ENCODE measurements around the gene ZNF292.
"Not testable (repeated sequence)": the region's sequence is repeated elsewhere in the genome, so short reads cannot be mapped to it uniquely, and the experiment has no call there.

The ZNF292 gene

DNA sequence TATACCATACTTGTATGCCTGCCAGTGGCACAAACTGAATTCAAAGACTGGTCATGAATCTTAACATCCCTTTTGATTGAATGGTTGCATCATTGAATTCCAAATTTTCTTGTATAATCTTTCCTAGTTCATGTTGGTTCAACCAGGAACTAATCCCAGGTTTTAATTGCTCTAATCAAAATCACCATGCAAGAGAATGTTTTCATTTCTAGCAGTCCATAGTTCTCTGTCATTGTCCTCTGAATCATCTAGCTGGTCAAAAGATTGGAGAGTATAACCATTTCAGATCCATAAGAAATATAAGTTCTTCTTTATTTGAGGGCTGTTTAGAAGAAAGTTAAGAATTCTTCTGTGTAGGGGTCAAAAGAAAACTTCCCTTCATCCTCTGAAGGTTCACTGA is 57.2 kb downstream of the ZNF292 start:
- DNase-seq = no peak

GRCh38 chr6:87213364-87213763 is 58.0 kb downstream of the ZNF292 start:
- DNase-seq = no peak

- no peak for DNase-seq
These were observed 59.5 kb downstream of the ZNF292 start for GRCh38 chr6:87214831-87215230.

GRCh38 chr6:87220997-87221396 is 65.6 kb downstream of the ZNF292 start:
- no peak for DNase-seq

- no peak for DNase-seq
These were observed 67.3 kb downstream of the ZNF292 start for GRCh38 chr6:87222676-87223075.

- DNase-seq = no peak
These were observed 69.6 kb downstream of the ZNF292 start for GRCh38 chr6:87224971-87225370.

GRCh38 chr6:87225511-87225910 is 70.1 kb downstream of the ZNF292 start:
- DNase-seq = no peak

GRCh38 chr6:87225937-87226336 is 70.6 kb downstream of the ZNF292 start:
- no peak for DNase-seq

- DNase-seq = no peak
These were observed 75.4 kb downstream of the ZNF292 start for GRCh38 chr6:87230801-87231200.

- DNase-seq = no peak
These were observed 82.4 kb downstream of the ZNF292 start for GRCh38 chr6:87237804-87238203.

DNA sequence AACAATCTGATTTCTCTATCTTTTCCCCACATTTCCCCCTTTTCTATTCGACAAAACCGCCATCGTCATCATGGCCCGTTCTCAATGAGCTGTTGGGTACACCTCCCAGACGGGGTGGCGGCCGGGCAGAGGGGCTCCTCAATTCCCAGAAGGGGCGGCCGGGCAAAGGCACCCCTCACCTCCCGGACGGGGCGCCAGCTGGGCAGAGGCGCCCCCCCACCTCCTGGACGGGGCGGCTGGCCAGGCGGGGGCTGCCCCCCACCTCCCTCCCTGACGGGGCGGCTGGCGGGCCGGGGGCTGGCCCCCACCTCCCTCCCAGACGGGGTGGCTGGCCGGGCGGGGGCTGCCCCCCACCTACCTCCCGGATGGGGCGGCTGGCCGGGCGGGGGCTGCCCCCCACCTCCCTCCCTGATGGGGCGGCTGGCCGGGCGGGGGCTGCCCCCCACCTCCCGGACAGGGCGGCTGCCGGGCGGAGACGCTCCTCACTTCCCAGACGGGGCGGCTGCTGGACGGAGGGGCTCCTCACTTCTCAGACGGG is 83.8 kb downstream of the ZNF292 start:
- DNase-seq = not testable (repeated sequence)

DNA sequence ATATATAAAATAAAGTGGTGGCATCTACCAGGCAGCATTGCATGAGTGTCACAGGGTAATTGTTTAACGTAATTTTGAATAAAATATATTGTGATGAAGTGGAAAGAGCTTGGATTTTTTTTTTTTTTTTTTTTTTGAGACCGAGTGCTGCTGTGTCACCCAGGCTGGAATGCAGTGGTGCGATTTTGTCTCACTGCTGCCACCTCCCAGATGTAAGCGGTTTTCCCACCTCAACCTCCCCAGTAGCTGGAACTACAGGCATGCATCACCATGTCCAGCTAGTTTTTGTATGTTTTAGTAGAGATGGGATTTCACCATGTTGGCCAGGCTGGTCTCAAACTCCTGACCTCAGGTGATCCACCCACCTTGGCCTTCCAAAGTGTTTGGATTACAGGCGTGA is 85.9 kb downstream of the ZNF292 start:
- no peak for DNase-seq

DNA sequence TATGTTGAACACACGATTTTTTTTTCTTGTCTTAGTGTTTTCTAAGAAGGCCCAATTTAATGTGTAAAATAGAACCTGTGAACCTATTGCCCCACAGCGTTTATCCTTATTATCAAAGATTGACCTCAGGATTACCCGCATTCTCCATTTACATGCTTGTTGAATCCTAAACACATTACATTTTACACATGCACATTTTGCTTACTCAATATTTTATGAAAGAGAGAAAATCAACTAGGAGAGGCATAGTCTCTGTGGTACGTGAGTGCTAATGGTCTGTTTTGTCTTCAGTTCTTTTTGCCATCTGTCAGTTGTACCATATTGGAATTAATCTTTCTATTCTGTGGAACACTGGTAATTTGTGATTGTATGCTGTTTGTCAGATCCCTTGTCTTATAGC is 86.9 kb downstream of the ZNF292 start:
- no peak for DNase-seq

- no peak for DNase-seq
These were observed 88.4 kb downstream of the ZNF292 start for GRCh38 chr6:87243812-87244211.

GRCh38 chr6:87244380-87244779 is 89.0 kb downstream of the ZNF292 start:
- no peak for DNase-seq

DNA sequence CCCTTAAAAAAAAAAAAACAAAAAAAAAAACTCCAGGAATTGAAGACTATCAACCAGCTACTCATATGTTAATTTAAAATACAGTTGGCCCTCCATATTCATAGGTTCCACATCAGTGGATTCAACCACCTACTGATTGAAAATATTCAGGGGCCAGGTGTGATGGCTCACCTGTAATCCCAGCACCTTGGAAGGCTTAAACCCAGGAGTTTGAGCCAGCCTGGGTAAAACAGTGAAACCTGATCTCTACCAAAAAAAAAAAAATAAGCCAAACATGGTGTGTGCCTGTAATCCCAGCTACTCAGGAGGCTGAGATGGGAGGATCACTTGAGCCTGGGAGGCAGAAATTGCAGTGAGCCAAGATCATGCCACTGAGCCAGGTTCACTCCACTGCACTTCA is 94.7 kb downstream of the ZNF292 start:
- DNase-seq = no peak

DNA sequence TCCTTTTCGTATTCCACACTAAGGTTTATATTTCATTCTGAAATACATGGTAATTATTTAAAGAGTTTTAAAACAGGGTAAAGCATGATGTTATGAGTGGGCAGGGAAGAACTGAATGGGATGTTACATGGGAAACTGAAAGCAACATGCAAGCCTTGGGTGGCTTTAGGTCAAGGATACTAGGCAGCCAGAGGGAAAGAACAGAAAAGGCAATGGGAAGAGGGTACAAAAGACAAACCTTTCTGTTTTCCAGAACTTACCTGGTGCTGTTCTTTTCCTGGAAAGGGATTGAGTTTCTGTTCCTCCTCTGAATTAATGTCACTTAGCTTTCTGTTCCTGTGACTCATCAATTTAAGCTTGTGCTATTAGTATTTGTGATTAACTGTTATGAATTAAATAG is 95.9 kb downstream of the ZNF292 start:
- DNase-seq = no peak

DNA sequence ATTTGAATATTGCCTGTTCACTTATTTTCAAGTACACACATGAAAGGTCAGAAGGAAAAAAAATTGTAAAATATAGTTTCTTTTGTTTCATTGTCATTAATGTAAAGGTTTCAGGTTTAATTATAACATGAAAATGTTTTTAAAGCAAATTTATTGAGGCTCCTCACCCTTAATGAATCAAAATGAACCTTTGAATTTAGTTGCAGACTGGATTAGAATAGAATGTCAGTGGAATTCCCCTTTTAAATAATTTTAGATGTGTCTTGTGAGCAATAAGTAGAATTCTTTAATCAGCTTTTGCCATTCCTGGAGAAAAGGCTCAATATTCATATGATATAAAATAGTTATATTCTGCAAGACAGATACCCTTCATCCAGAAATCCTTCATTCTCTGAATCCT is 96.4 kb downstream of the ZNF292 start:
- DNase-seq = no peak

DNA sequence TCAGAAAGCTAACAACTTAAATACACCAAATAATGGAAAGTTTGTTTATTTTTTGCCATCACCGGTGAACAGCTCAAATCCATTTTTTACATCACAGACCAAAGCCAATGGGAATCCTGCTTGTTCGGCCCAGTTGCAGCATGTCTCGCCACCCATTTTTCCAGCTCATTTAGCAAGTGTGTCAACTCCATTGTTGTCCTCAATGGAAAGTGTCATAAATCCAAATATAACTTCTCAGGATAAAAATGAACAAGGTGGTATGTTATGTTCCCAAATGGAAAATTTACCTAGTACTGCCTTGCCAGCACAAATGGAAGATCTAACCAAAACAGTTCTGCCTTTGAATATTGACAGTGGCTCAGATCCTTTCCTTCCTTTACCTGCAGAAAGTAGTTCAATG is 101.7 kb downstream of the ZNF292 start:
- DNase-seq = no peak

- no peak for DNase-seq
These were observed 102.2 kb downstream of the ZNF292 start for GRCh38 chr6:87257565-87257964.

- DNase-seq = no peak
These were observed 102.6 kb downstream of the ZNF292 start for GRCh38 chr6:87257975-87258374.

DNA sequence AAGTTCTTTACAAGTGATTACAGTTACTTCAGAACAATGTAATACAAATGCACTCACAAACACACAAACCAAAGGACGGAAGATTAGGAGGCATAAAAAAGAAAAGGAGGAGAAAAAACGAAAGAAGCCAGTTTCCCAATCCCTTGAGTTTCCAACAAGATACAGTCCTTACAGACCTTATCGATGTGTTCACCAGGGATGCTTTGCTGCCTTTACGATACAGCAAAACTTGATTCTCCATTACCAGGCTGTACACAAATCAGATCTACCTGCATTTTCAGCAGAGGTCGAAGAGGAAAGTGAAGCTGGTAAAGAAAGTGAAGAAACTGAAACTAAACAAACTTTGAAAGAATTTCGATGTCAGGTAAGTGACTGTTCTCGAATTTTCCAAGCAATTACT is 104.4 kb downstream of the ZNF292 start:
- DNase-seq = no peak

- no peak for DNase-seq
These were observed 106.2 kb downstream of the ZNF292 start for GRCh38 chr6:87261534-87261933.

GRCh38 chr6:87264481-87264880 is 109.1 kb downstream of the ZNF292 start:
- DNase-seq = no peak
